ENCODE results near the gene PTH2. TPM values are rescaled to one million over a fixed set of nuclear protein-coding genes. Genes with fewer than 3 reads are reported as not detected.

PTH2 gene
- total and polyA plus RNA-seq, 10 of the 15 experiments (the other 5 are each of a cell fraction or from before 2014, with no cell fraction given): not detected

DNA sequence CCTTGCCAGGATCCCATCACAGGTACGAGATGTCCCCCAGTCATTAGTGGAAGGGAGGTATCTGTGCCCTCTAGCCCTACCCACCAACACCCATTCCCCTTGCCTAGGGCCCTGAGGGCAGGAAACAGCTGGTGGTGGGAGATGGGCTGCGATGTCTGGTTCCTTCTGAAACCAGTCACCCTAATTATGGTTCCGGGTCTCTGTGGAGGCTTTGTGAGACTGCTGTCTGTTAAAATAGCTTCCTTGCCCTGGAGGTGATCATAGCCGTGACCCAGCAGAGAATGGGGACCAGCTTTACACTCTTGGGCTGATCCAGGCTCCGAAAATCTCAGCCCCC lies 35.3 kb upstream of the PTH2 start:
- H4K20me1 ChIP-seq (ENCODE audit: control insufficient read depth, insufficient read depth): no peaks in the 10 kb centered on the region
- intact Hi-C loops (cut with micrococcal nuclease; ENCODE audit: unreplicated experiment) (no loop called here), in situ Hi-C loops (cut with MboI) (no loop called here)
- POLR2A ChIA-PET: interaction anchor here (0.6 to 2.7 kb wide), 4 partner anchors 11 to 454 kb away, joined by 3 to 15 read pairs (median 4); no protein-coding TSS in a partner anchor
- no peak overlapping the region for H3K4me3 ChIP-seq
- no peaks in the 10 kb centered on the region for H3K9me3 ChIP-seq (replicated peaks; ENCODE audit: control insufficient read depth, insufficient read depth, low read length)
- SMC1A ChIA-PET (ENCODE audit: uncharacterized antibody, unreplicated experiment): interaction anchor here (9.0 kb wide), 1 partner anchor 11 kb away, joined by 53 read pairs; no protein-coding TSS in a partner anchor
- peaks cover 0 to 5% of the 10 kb centered on the region in 2 experiments for H3K36me3 ChIP-seq (ENCODE audit: control insufficient read depth in 2 of 2, insufficient read depth in 2 of 2, low read length in 1 of 2)
- peak overlapping the region; percentile 81 for H2AFZ ChIP-seq (ENCODE audit: control insufficient read depth, low read depth, low read length)
- FAIRE-seq (peak; percentile 64), ATAC-seq (peak; percentile 76), DNase-seq (ENCODE audit: low read depth, low spot score) (no peak)
- peak overlapping the region; percentile 39 for H3K9ac ChIP-seq (ENCODE audit: control insufficient read depth, insufficient read depth, low read length)
- WGBS (ENCODE audit: insufficient coverage, insufficient replicate concordance, low lambda C conversion rate, missing lambda C conversion rate): 55% methylated on average over 5 of the region's 5 CpGs
- H3K79me2 ChIP-seq (ENCODE audit: control insufficient read depth, insufficient read depth, low read length): peaks cover 13% of the 10 kb centered on the region
- RAD21 ChIA-PET (ENCODE audit: unreplicated experiment): interaction anchor here (9.0 kb wide), 1 partner anchor 12 kb away, joined by 90 read pairs; no protein-coding TSS in a partner anchor
- CTCF ChIA-PET: interaction anchor here (1.4 to 4.9 kb wide), 3 partner anchors 11 to 112 kb away, joined by 4 to 31 read pairs (median 20); partner anchors contain the start of gene FLT3LG
- no peaks in the 10 kb centered on the region for H3K27me3 ChIP-seq (replicated peaks in 1 of 2; ENCODE audit: control insufficient read depth in 2 of 2, insufficient read depth in 2 of 2, low read length in 1 of 2)
- peak overlapping the region; percentile 82 for H3K27ac ChIP-seq (ENCODE audit: control insufficient read depth, insufficient read depth)
- H3K4me2 ChIP-seq (ENCODE audit: control insufficient read depth, insufficient read depth): peak overlapping the region; percentile 94
- no TSS peak for BruUV-seq (replicated peaks)
- H3K4me1 ChIP-seq (ENCODE audit: control insufficient read depth, insufficient read depth, low read length): peaks cover 25% of the 10 kb centered on the region
- TF ChIP-seq YY1 (IDR thresholded peaks at IDR 0.05; ENCODE audit: low read depth, low read length) (peak; percentile 34; the same call in 1 of the 2 replicates), DPF2 (IDR thresholded peaks at IDR 0.05) (0 out of 2 replicates have a peak, but pooled peaks have one; percentile 14), NR2C1 (IDR thresholded peaks at IDR 0.05) (peak; percentile 32; the same call in 1 of the 2 replicates), TCF12 (IDR thresholded peaks at IDR 0.05; ENCODE audit: low read depth, low read length) (peak; percentile 55; the same call in 1 of the 2 replicates), SIX5 (IDR thresholded peaks at IDR 0.05; ENCODE audit: low read depth, low read length, severe bottlenecking) (peak; percentile 9), TCF7 (IDR thresholded peaks at IDR 0.05; ENCODE audit: borderline replicate concordance) (no peak), HCFC1 (IDR thresholded peaks at IDR 0.05; ENCODE audit: low read length) (peak; percentile 36; the same call in 1 of the 2 replicates)
- TF ChIP-seq, protein P1, sequence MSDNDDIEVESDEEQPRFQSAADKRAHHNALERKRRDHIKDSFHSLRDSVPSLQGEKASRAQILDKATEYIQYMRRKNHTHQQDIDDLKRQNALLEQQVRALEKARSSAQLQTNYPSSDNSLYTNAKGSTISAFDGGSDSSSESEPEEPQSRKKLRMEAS (IDR thresholded peaks at IDR 0.05; ENCODE audit: low read depth, low read length): no peak
- TF ChIP-seq, protein P2, sequence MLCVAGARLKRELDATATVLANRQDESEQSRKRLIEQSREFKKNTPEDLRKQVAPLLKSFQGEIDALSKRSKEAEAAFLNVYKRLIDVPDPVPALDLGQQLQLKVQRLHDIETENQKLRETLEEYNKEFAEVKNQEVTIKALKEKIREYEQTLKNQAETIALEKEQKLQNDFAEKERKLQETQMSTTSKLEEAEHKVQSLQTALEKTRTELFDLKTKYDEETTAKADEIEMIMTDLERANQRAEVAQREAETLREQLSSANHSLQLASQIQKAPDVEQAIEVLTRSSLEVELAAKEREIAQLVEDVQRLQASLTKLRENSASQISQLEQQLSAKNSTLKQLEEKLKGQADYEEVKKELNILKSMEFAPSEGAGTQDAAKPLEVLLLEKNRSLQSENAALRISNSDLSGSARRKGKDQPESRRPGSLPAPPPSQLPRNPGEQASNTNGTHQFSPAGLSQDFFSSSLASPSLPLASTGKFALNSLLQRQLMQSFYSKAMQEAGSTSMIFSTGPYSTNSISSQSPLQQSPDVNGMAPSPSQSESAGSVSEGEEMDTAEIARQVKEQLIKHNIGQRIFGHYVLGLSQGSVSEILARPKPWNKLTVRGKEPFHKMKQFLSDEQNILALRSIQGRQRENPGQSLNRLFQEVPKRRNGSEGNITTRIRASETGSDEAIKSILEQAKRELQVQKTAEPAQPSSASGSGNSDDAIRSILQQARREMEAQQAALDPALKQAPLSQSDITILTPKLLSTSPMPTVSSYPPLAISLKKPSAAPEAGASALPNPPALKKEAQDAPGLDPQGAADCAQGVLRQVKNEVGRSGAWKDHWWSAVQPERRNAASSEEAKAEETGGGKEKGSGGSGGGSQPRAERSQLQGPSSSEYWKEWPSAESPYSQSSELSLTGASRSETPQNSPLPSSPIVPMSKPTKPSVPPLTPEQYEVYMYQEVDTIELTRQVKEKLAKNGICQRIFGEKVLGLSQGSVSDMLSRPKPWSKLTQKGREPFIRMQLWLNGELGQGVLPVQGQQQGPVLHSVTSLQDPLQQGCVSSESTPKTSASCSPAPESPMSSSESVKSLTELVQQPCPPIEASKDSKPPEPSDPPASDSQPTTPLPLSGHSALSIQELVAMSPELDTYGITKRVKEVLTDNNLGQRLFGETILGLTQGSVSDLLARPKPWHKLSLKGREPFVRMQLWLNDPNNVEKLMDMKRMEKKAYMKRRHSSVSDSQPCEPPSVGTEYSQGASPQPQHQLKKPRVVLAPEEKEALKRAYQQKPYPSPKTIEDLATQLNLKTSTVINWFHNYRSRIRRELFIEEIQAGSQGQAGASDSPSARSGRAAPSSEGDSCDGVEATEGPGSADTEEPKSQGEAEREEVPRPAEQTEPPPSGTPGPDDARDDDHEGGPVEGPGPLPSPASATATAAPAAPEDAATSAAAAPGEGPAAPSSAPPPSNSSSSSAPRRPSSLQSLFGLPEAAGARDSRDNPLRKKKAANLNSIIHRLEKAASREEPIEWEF (IDR thresholded peaks at IDR 0.05; ENCODE audit: insufficient replicate concordance, low read depth, low read length): no peak
- TF ChIP-seq, protein P3, sequence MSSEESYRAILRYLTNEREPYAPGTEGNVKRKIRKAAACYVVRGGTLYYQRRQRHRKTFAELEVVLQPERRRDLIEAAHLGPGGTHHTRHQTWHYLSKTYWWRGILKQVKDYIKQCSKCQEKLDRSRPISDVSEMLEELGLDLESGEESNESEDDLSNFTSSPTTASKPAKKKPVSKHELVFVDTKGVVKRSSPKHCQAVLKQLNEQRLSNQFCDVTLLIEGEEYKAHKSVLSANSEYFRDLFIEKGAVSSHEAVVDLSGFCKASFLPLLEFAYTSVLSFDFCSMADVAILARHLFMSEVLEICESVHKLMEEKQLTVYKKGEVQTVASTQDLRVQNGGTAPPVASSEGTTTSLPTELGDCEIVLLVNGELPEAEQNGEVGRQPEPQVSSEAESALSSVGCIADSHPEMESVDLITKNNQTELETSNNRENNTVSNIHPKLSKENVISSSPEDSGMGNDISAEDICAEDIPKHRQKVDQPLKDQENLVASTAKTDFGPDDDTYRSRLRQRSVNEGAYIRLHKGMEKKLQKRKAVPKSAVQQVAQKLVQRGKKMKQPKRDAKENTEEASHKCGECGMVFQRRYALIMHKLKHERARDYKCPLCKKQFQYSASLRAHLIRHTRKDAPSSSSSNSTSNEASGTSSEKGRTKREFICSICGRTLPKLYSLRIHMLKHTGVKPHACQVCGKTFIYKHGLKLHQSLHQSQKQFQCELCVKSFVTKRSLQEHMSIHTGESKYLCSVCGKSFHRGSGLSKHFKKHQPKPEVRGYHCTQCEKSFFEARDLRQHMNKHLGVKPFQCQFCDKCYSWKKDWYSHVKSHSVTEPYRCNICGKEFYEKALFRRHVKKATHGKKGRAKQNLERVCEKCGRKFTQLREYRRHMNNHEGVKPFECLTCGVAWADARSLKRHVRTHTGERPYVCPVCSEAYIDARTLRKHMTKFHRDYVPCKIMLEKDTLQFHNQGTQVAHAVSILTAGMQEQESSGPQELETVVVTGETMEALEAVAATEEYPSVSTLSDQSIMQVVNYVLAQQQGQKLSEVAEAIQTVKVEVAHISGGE (CRISPR knock-in tag; IDR thresholded peaks at IDR 0.05): peak; percentile 81
- TF ChIP-seq, protein P4, sequence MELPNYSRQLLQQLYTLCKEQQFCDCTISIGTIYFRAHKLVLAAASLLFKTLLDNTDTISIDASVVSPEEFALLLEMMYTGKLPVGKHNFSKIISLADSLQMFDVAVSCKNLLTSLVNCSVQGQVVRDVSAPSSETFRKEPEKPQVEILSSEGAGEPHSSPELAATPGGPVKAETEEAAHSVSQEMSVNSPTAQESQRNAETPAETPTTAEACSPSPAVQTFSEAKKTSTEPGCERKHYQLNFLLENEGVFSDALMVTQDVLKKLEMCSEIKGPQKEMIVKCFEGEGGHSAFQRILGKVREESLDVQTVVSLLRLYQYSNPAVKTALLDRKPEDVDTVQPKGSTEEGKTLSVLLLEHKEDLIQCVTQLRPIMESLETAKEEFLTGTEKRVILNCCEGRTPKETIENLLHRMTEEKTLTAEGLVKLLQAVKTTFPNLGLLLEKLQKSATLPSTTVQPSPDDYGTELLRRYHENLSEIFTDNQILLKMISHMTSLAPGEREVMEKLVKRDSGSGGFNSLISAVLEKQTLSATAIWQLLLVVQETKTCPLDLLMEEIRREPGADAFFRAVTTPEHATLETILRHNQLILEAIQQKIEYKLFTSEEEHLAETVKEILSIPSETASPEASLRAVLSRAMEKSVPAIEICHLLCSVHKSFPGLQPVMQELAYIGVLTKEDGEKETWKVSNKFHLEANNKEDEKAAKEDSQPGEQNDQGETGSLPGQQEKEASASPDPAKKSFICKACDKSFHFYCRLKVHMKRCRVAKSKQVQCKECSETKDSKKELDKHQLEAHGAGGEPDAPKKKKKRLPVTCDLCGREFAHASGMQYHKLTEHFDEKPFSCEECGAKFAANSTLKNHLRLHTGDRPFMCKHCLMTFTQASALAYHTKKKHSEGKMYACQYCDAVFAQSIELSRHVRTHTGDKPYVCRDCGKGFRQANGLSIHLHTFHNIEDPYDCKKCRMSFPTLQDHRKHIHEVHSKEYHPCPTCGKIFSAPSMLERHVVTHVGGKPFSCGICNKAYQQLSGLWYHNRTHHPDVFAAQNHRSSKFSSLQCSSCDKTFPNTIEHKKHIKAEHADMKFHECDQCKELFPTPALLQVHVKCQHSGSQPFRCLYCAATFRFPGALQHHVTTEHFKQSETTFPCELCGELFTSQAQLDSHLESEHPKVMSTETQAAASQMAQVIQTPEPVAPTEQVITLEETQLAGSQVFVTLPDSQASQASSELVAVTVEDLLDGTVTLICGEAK (IDR thresholded peaks at IDR 0.05; ENCODE audit: borderline replicate concordance): peak; percentile 75; the same call in 1 of the 2 replicates

All from GM12878 (cell line).